HepG2 (cell line): ENCODE data around the gene SLC16A3. TPM values are rescaled to one million over a fixed set of nuclear protein-coding genes. Genes with fewer than 3 reads are reported as not detected.

ENCODE experiments used
- CCAR2 ChIP-seq: fragments of 200-400 bp; formaldehyde crosslinking; optimal IDR thresholded peaks from 2 replicates; pipeline ENCODE3; 2018; ENCODE audit warnings: low read depth, mild to moderate bottlenecking, low read length, moderate library complexity
- ETV5 ChIP-seq: IDR thresholded peaks from 2 replicates; pipeline ENCODE4 v1.6.1; 2018; ENCODE audit warnings: missing biosample characterization, missing genetic modification reagents, inconsistent platforms, borderline replicate concordance
- FIP1L1 ChIP-seq: fragments of 200-400 bp; formaldehyde crosslinking; IDR thresholded peaks from 2 replicates; pipeline ENCODE4 v1.6.1; 2018; ENCODE audit warnings: low read depth, mild to moderate bottlenecking, low read length, moderate library complexity, borderline replicate concordance; ENCODE audit not compliant: insufficient read depth
- HOXD1 ChIP-seq: sonication (generic); formaldehyde crosslinking; IDR thresholded peaks from 2 replicates; pipeline ENCODE4 v1.5.0; 2020; ENCODE audit warnings: missing genetic modification reagents
- MBD4 ChIP-seq: IDR thresholded peaks from 2 replicates; pipeline ENCODE4 v1.6.1; 2012; ENCODE audit warnings: low read length, inconsistent platforms, borderline replicate concordance
- MLXIP ChIP-seq: sonication (generic); formaldehyde crosslinking; IDR thresholded peaks from 2 replicates; pipeline ENCODE4 v1.9.0; 2021; ENCODE audit warnings: missing genetic modification reagents, borderline replicate concordance
- PCBP2 ChIP-seq: fragments of 200-400 bp; formaldehyde crosslinking; optimal IDR thresholded peaks from 2 replicates; pipeline ENCODE3; 2018; ENCODE audit warnings: low read length, low read depth; ENCODE audit not compliant: poor library complexity, severe bottlenecking
- PITX1 ChIP-seq: sonication (generic); formaldehyde crosslinking; IDR thresholded peaks from 2 replicates; pipeline ENCODE4 v1.5.1; 2020; ENCODE audit warnings: mild to moderate bottlenecking, missing genetic modification reagents
- SNAI1 ChIP-seq: sonication (generic); formaldehyde crosslinking; IDR thresholded peaks from 2 replicates; pipeline ENCODE4 v1.5.0; 2020; ENCODE audit warnings: mild to moderate bottlenecking, missing genetic modification reagents, borderline replicate concordance
- TFAP4 ChIP-seq: sonication (generic); IDR thresholded peaks from 2 replicates; pipeline ENCODE4 v1.6.1; 2016; ENCODE audit warnings: low read depth, borderline replicate concordance
- THRA ChIP-seq: sonication (generic); formaldehyde crosslinking; IDR thresholded peaks from 2 replicates; pipeline ENCODE4 v1.4.0; 2020; ENCODE audit warnings: missing genetic modification reagents, borderline replicate concordance
- THYN1 ChIP-seq: sonication (generic); formaldehyde crosslinking; IDR thresholded peaks from 2 replicates; pipeline ENCODE4 v1.8.1; 2023; ENCODE audit warnings: low read depth, mild to moderate bottlenecking, moderate library complexity, missing genetic modification reagents, borderline replicate concordance
- WIZ ChIP-seq: sonication (generic); formaldehyde crosslinking; IDR thresholded peaks from 2 replicates; pipeline ENCODE4 v1.5.1; 2020; ENCODE audit warnings: mild to moderate bottlenecking, missing genetic modification reagents
- YY1 ChIP-seq: IDR thresholded peaks from 2 replicates; pipeline ENCODE4 v1.6.1; 2011; ENCODE audit warnings: low read length, low read depth, moderate library complexity, mild to moderate bottlenecking; ENCODE audit not compliant: insufficient read depth, insufficient replicate concordance
- ZFP90 ChIP-seq: sonication (generic); formaldehyde crosslinking; IDR thresholded peaks from 2 replicates; pipeline ENCODE4 v1.8.0; 2022; ENCODE audit warnings: missing genetic modification reagents, mild to moderate bottlenecking, inconsistent platforms, borderline replicate concordance
- ZNF274 ChIP-seq: sonication (generic); formaldehyde crosslinking; IDR thresholded peaks from 2 replicates; pipeline ENCODE4 v1.5.1; 2020; ENCODE audit warnings: mild to moderate bottlenecking, missing genetic modification reagents
- ZNF512B ChIP-seq: sonication (generic); formaldehyde crosslinking; IDR thresholded peaks from 2 replicates; pipeline ENCODE4 v1.5.1; 2020; ENCODE audit warnings: missing genetic modification reagents, mild to moderate bottlenecking, borderline replicate concordance
- ZNF784 ChIP-seq: sonication (generic); formaldehyde crosslinking; IDR thresholded peaks from 2 replicates; pipeline ENCODE4 v1.5.1; 2020; ENCODE audit warnings: missing genetic modification reagents, mild to moderate bottlenecking, borderline replicate concordance
- ZSCAN20 ChIP-seq: sonication (generic); formaldehyde crosslinking; IDR thresholded peaks from 2 replicates; pipeline ENCODE4 v1.4.0; 2020; ENCODE audit warnings: missing genetic modification reagents, mild to moderate bottlenecking, borderline replicate concordance
- polyA plus RNA-seq, 8 experiments: library from polyadenylated mRNA; depleted of rRNA in 3 of 8; stranded (reverse) in 7 of 8; unstranded in 1 of 8; fragments of >200 nt; fragmentation: Illumina TruSeq in 4 of 8; extraction: Trizol in 4 of 8; gene quantifications; 2 replicates each; pipeline versions ENCODE4 v1.2.1 to v1.2.3, GENCODE V29; 2011 to 2016; ENCODE audit warnings: low read depth in 4 of 8, missing spikeins in 1 of 8, mixed read lengths in 1 of 8; ENCODE audit not compliant: insufficient read depth in 1 of 8
- total RNA-seq, 5 experiments: library from RNA; depleted of rRNA; stranded (reverse); fragments of >200 nt; fragmentation: Illumina TruSeq; extraction: Trizol; gene quantifications; 2 replicates each; pipeline ENCODE4 v1.2.3, GENCODE V29; 2016; ENCODE audit warnings: low read depth in 1 of 5

SLC16A3 gene
- total and polyA plus RNA-seq, 2 of the 13 experiments (the other 11 are each of a cell fraction or from before 2014, with no cell fraction given), result 242 to 349 TPM

GRCh38 chr17:82241926-82242697 is 13.3 kb downstream of the SLC16A3 start (continued):
- TF ChIP-seq ZNF512B (CRISPR knock-in tag), result no peak
- no peak for TF ChIP-seq SNAI1
- no peak for TF ChIP-seq MLXIP (CRISPR knock-in tag)
- peak; percentile 18; the same call in 1 of the 2 replicates for TF ChIP-seq THRA
- TF ChIP-seq ZSCAN20, result no peak
- TF ChIP-seq PITX1 (CRISPR knock-in tag), result no peak
- no peak for TF ChIP-seq YY1
- peak; percentile 74 for TF ChIP-seq ZFP90 (CRISPR knock-in tag)
- no peak for TF ChIP-seq MBD4
- TF ChIP-seq ETV5, result peak; percentile 18; the same call in 1 of the 2 replicates
- TF ChIP-seq PCBP2, result no peak
- no peak for TF ChIP-seq THYN1
- TF ChIP-seq ZNF784 (CRISPR knock-in tag), result no peak
- no peak; the same call in 1 of the 2 replicates for TF ChIP-seq HOXD1 (CRISPR knock-in tag)
- no peak; the same call in 1 of the 2 replicates for TF ChIP-seq TFAP4
- TF ChIP-seq ZNF274 (CRISPR knock-in tag), result no peak; the same call in none of the 2 replicates
- TF ChIP-seq CCAR2, result peak; percentile 12
- peak; percentile 88; the same call in 1 of the 2 replicates for TF ChIP-seq FIP1L1
- no peak for TF ChIP-seq WIZ (CRISPR knock-in tag)
